ENCODE data around the gene E2F4.

GRCh38 chr16:67248073-67248400 is 56.1 kb downstream of the E2F4 start:
- TF ChIP-seq CTCF (IDR thresholded peaks at IDR 0.05 in 2 of 3, conservative IDR thresholded peaks at IDR 0.05 in 1 of 3; ENCODE audit: borderline replicate concordance in 1 of 3, insufficient read depth in 1 of 3, low read depth in 2 of 3, low read length in 2 of 3) (no peak), POLR2A (IDR thresholded peaks at IDR 0.05; ENCODE audit: borderline replicate concordance, extremely low read depth, insufficient read depth, insufficient read length) (no peak), JUND (IDR thresholded peaks at IDR 0.05) (no peak), SIN3A (IDR thresholded peaks at IDR 0.05; ENCODE audit: low read depth) (no peak), EZH2phosphoT487 (IDR thresholded peaks at IDR 0.05; ENCODE audit: borderline replicate concordance) (no peak), MAX (IDR thresholded peaks at IDR 0.05) (no peak), ATF3 (IDR thresholded peaks at IDR 0.05) (no peak), ZBTB33 (IDR thresholded peaks at IDR 0.05; ENCODE audit: extremely low read depth, insufficient replicate concordance, low read length) (no peak), POLR2AphosphoS5 (IDR thresholded peaks at IDR 0.05; ENCODE audit: low read depth, low read length) (no peak), RAD21 (IDR thresholded peaks at IDR 0.05; ENCODE audit: low read depth) (no peak), EZH2 (IDR thresholded peaks at IDR 0.05) (no peak), REST (IDR thresholded peaks at IDR 0.05; ENCODE audit: low read depth) (no peak)

Measured in HCT116 (cell line).